DND-41 (cell line): ENCODE measurements around the gene TMEM86B.

Experiments
- EZH2 ChIP-seq: IDR thresholded peaks from 3 replicates; pipeline ENCODE4 v1.6.1; 2012; ENCODE audit warnings: borderline replicate concordance, low read depth, mild to moderate bottlenecking, moderate library complexity, low read length, inconsistent platforms; ENCODE audit not compliant: severe bottlenecking
- TF ChIP-seq, protein P1 (sequence below): IDR thresholded peaks from 2 replicates; pipeline ENCODE4 v1.5.1; 2012; ENCODE audit warnings: borderline replicate concordance, low read length, moderate library complexity, mild to moderate bottlenecking; ENCODE audit not compliant: poor library complexity, severe bottlenecking; ENCODE audit errors: extremely low read depth

DNA sequence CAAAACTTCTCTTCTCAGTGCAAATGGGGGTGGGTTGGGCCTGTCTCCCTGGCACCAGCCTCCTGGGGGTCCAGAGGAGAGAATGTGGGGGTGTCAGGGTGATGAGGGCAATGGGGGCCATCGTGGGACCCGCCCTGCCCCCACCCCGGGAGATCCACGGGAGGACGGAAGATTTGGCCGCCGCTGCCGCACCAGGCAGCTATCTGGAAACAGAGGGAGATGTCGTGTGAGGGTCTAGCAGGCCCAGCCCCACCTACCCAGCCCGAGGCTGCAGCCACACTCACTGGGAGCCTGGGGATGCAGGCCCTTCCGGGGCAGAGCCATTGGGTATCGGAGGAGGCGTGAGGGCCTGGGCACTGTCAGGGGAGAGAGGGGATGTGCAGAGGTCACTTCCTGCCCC, 1.8 kb upstream of the TMEM86B start:
- TF ChIP-seq, protein P1, sequence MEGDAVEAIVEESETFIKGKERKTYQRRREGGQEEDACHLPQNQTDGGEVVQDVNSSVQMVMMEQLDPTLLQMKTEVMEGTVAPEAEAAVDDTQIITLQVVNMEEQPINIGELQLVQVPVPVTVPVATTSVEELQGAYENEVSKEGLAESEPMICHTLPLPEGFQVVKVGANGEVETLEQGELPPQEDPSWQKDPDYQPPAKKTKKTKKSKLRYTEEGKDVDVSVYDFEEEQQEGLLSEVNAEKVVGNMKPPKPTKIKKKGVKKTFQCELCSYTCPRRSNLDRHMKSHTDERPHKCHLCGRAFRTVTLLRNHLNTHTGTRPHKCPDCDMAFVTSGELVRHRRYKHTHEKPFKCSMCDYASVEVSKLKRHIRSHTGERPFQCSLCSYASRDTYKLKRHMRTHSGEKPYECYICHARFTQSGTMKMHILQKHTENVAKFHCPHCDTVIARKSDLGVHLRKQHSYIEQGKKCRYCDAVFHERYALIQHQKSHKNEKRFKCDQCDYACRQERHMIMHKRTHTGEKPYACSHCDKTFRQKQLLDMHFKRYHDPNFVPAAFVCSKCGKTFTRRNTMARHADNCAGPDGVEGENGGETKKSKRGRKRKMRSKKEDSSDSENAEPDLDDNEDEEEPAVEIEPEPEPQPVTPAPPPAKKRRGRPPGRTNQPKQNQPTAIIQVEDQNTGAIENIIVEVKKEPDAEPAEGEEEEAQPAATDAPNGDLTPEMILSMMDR = no peak
- no peak for TF ChIP-seq EZH2
